Measurements from ENCODE around the gene EIPR1. TPM values are rescaled to one million over a fixed set of nuclear protein-coding genes. Genes with fewer than 3 reads are reported as not detected.

The EIPR1 gene
- total RNA-seq, 2 experiments from 2014 or later, result 33.6 to 35.1 TPM

DNA sequence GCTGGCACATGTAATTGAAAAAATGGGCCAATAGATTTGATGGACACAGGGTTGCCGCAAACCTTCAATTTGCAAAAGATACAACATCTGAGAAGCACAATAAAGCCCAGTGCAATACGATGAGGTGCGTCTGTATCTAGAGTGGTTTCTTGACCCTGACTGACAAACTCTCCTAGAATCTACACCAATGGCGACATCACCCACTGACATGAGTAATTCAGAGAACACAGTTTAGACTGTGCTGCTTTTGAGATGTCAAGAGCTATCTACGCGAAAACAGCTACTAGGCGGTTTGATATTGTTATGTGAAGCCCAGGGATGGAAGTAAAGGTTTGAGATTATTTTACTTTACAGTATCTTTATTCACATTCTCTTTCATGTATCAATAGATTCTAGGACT is 104.9 kb downstream of the EIPR1 start:
- H3K9me3 Mint-ChIP-seq, result peaks cover 14% of the 10 kb centered on the region
- no peaks in the 10 kb centered on the region for H3K27me3 Mint-ChIP-seq (ENCODE audit: low read depth)
- no peak for DNase-seq
- CTCF ChIA-PET, result interaction anchor here (0.6 kb wide), 1 partner anchor 24 kb away, joined by 3 read pairs; no protein-coding TSS in a partner anchor
- H3K4me1 Mint-ChIP-seq (ENCODE audit: low read depth), result peaks cover 4% of the 10 kb centered on the region
- no peak overlapping the region for H3K4me3 Mint-ChIP-seq
- intact Hi-C loops (cut with micrococcal nuclease), result no loop called here
- H3K27ac Mint-ChIP-seq, result no peak overlapping the region
- peaks cover 35% of the 10 kb centered on the region for H3K36me3 Mint-ChIP-seq (ENCODE audit: low read depth)

DNA sequence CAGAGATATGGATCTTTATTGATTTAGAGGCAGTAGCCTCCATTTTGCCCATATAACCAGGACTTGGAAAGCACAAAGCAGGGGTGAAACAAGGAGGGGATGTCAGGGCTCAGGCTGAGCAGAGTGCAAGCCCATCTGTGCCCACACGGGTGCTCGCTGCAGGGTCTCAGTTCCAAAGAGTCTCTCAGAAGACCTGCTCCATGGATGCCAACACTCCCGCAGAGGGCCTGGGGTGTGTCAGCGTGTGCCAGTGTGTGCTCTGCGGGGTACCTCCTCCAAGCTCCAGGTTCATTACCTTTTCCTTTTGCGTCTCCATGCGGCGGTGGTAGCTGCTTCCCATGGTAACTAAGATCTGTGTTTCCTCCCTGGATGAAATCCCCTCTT is 107.5 kb downstream of the EIPR1 start:
- no peak for DNase-seq
- H3K36me3 Mint-ChIP-seq (ENCODE audit: low read depth), result peaks cover 19% of the 10 kb centered on the region
- intact Hi-C loops (cut with micrococcal nuclease), result no loop called here
- H3K4me1 Mint-ChIP-seq (ENCODE audit: low read depth), result peaks cover 4% of the 10 kb centered on the region
- no peaks in the 10 kb centered on the region for H3K27me3 Mint-ChIP-seq (ENCODE audit: low read depth)
- H3K9me3 Mint-ChIP-seq, result peaks cover 6% of the 10 kb centered on the region
- CTCF ChIA-PET, result no interaction called here
- no peak overlapping the region for H3K4me3 Mint-ChIP-seq
- H3K27ac Mint-ChIP-seq, result no peak overlapping the region

DNA sequence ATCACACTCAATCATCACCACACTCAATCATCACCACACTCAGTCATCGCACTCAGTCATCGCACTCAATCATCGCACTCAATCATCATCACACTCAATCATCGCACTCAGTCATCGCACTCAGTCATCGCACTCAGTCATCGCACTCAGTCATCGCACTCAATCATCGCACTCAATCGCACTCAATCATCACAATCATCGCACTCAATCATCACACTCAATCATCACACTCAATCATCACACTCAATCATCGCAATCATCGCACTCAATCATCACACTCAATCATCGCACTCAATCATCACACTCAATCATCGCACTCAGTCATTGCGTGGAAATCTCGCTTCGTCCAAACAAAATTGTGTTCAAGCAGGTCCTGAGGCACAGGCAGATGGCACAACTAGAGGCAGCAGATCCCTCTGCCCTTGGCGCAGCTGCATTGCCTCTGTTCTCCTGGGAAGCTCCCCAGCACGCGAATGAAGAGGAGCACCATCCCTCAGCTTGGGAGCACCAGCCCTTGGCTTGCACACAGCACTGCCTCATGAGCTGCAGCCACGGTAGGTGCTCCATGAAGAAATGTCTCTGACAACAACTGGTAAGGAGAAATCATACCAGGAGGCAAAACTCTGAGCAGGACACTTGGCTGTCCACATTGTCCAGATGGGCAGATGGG is 108.1 kb downstream of the EIPR1 start:
- H3K27me3 Mint-ChIP-seq (ENCODE audit: low read depth), result no peaks in the 10 kb centered on the region
- CTCF ChIA-PET, result no interaction called here
- H3K9me3 Mint-ChIP-seq, result peaks cover 2% of the 10 kb centered on the region
- no peak overlapping the region for H3K27ac Mint-ChIP-seq
- peaks cover 18% of the 10 kb centered on the region for H3K36me3 Mint-ChIP-seq (ENCODE audit: low read depth)
- no peak overlapping the region for H3K4me3 Mint-ChIP-seq
- intact Hi-C loops (cut with micrococcal nuclease), result no loop called here
- DNase-seq, result no peak
- H3K4me1 Mint-ChIP-seq (ENCODE audit: low read depth), result peaks cover 4% of the 10 kb centered on the region

DNA sequence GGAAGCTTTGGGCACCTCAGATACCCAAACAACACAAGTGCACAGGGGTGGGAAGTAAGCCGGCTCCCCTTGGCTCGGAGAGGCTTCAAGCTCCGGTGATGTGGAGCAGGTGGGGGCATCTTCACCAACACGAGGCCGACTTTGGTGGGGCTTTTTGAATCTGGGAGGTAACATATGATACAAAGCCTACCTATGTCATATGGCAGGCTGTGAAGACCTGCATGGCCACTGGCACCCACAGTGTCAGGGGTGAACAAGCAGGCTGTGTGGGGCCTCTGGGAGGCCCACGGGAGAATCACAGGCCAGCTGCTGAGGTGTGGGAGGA is 109.0 kb downstream of the EIPR1 start:
- Mint-ChIP-seq H3K27ac (no peak overlapping the region), H3K4me3 (no peak overlapping the region), H3K36me3 (ENCODE audit: low read depth) (peaks cover 13% of the 10 kb centered on the region), H3K9me3 (no peaks in the 10 kb centered on the region), H3K27me3 (ENCODE audit: low read depth) (no peaks in the 10 kb centered on the region), H3K4me1 (ENCODE audit: low read depth) (peaks cover 4% of the 10 kb centered on the region)
- intact Hi-C loops (cut with micrococcal nuclease), result no loop called here
- CTCF ChIA-PET, result no interaction called here
- DNase-seq, result no peak

DNA sequence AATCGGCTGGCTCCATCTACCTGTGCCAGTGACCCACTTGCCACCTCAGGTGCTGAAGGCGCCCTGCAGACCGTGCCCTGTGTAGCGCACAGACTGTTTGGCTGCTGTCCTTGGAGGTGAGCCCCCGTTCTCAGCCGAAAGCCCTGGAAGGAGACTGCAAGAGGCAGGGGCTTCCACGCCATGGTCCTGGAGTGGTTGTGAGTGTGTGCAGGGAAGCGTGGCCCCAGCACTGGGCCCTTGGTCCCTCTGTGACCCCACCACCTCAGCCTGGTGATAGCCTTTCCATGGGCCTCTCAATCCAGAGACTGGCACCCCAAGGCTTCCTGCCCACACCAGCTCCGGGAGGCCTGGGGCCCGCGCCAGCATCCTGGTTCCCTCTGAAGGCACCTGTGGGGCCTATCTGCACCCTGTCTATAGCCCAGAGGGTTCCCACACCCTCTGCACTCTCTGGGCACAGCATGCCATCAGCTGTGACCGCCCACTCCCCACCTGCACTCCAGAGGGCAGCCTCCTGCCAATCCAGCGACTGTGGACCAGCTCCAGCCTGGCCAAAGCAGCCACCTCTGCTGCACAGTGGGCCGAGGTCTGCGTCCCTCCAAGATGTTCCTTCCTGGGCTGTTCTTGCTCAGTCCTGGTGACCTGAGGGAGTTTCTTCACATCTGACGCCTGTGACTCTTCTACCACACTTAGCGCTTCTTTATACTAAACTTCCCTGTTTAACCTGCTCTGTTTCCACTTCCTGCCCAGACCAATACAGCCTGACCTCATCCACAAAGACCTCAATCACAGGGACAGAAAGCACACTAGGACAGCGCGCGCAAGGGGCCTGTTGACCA is 109.5 kb downstream of the EIPR1 start:
- Mint-ChIP-seq H3K9me3 (no peaks in the 10 kb centered on the region), H3K27ac (no peak overlapping the region), H3K36me3 (ENCODE audit: low read depth) (peaks cover 13% of the 10 kb centered on the region), H3K27me3 (ENCODE audit: low read depth) (no peaks in the 10 kb centered on the region), H3K4me3 (no peak overlapping the region), H3K4me1 (ENCODE audit: low read depth) (peaks cover 4% of the 10 kb centered on the region)
- no peak for DNase-seq
- intact Hi-C loops (cut with micrococcal nuclease), result no loop called here
- CTCF ChIA-PET, result no interaction called here

DNA sequence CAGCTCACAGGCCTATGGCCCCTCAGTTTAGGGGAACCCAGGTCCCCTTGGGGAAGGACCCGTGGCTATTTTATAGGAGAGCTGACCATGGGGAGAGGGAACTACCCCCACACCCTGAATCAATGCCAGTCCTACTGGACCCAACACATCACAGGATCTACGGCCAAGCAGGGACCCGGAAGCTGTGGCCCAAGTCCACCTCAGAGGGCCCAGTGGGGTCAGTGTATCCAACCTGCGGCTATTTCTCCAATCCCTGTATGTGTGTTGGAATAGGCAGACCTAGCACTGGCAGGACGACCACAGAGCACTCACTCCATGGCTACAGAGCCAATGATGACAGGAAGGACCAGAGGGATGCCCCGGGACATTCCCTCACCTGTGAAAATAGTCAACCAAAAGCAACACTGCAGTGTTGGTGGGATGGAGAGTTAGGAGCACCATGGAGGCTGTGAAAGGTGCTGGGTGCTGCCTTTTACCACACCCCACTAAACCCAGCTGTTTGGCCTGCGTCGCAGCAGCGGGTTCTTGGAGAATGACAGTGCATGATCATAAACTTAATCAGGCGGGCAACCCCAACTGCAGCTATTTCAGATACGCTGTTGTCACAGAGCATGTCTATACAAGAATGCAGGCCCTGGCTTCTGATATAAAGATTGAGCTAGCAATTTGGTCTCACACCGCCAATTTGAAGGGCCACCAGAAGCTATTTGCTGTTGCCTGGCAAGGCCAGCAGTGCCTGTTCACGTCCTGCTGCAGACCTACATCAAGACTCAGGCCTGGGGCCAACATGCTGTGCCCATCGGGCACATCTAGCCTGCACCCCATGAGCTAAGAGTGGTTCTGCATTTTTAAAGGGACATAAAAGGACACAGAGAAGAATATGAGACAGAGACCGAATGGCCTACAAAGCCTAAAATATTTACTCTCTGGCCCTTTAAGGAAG is 110.4 kb downstream of the EIPR1 start:
- DNase-seq, result no peak
- Mint-ChIP-seq H3K4me1 (ENCODE audit: low read depth) (no peaks in the 10 kb centered on the region), H3K36me3 (ENCODE audit: low read depth) (peaks cover 13% of the 10 kb centered on the region), H3K27ac (no peak overlapping the region), H3K4me3 (no peak overlapping the region), H3K27me3 (ENCODE audit: low read depth) (no peaks in the 10 kb centered on the region), H3K9me3 (no peaks in the 10 kb centered on the region)
- intact Hi-C loops (cut with micrococcal nuclease), result no loop called here
- CTCF ChIA-PET, result no interaction called here

DNA sequence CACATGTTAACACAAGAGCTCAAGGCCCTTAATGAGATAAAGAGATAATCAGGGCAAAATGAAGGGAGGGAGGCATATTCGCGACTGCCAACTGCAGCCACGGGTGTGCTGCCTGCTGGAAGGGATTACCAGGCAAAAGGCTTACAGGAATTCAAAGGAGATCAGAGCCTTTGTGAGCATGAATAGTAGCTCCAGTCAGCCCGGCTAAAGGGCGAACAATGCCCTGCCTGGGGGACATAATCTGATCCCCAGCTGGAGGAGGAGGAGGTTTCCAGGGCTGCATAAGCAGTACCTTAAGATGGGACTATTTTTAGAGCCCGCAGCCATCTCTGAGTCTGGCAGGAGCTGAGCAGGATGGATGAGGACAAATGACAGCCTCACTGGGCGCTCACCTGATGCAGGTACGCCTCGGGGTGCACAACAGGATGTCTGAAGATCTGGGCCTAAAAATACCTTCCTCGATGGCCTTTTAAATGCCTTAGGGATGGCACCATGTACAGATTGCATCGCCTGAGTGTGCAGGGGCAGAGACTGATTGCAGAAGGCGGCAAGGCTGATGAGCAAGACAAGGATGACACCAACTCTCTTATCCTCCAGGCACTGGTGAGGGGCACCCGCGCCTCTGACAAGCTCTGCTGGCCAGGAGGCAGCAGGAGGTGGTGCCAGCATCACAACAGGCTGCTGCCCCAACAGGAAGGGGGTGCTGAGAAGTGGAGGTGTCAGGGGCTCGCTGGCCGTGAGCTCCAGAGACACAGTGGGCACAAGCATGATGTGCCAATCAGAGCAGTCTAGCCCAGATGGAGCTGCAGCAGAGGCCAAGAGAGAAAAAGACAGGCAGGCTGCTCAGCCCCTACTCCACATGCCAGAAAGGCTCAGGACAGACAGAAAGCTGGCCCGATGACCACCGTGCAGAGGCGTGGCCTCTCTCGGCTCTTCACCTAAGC is 111.4 kb downstream of the EIPR1 start:
- no peaks in the 10 kb centered on the region for H3K4me1 Mint-ChIP-seq (ENCODE audit: low read depth)
- CTCF ChIA-PET, result no interaction called here
- intact Hi-C loops (cut with micrococcal nuclease), result no loop called here
- no peak for DNase-seq
- H3K36me3 Mint-ChIP-seq (ENCODE audit: low read depth), result peaks cover 13% of the 10 kb centered on the region
- no peak overlapping the region for H3K27ac Mint-ChIP-seq
- no peaks in the 10 kb centered on the region for H3K27me3 Mint-ChIP-seq (ENCODE audit: low read depth)
- no peaks in the 10 kb centered on the region for H3K9me3 Mint-ChIP-seq
- no peak overlapping the region for H3K4me3 Mint-ChIP-seq

DNA sequence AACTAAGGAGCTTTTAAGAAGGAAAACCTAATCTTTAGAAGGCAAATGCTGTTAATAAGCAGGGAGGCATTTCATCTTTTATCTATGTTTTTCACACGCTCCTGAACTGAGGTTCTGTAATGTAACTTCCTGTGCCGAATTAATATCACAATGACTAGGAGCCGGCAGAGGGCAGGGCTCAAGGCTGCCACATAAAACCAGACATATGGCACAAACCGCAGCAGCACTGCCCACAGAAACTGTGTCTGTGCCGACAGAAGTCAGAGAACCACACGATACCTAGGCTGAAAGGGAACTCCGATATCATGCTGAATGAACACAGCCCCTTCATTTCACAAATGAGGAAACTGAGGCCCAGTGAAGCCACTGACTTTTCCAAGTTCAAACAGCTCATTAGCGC is 112.1 kb downstream of the EIPR1 start:
- no peaks in the 10 kb centered on the region for H3K9me3 Mint-ChIP-seq
- no peak overlapping the region for H3K27ac Mint-ChIP-seq
- no peaks in the 10 kb centered on the region for H3K27me3 Mint-ChIP-seq (ENCODE audit: low read depth)
- H3K4me3 Mint-ChIP-seq, result no peak overlapping the region
- peaks cover 1% of the 10 kb centered on the region for H3K4me1 Mint-ChIP-seq (ENCODE audit: low read depth)
- intact Hi-C loops (cut with micrococcal nuclease), result no loop called here
- no peak for DNase-seq
- peaks cover 10% of the 10 kb centered on the region for H3K36me3 Mint-ChIP-seq (ENCODE audit: low read depth)
- CTCF ChIA-PET, result no interaction called here

DNA sequence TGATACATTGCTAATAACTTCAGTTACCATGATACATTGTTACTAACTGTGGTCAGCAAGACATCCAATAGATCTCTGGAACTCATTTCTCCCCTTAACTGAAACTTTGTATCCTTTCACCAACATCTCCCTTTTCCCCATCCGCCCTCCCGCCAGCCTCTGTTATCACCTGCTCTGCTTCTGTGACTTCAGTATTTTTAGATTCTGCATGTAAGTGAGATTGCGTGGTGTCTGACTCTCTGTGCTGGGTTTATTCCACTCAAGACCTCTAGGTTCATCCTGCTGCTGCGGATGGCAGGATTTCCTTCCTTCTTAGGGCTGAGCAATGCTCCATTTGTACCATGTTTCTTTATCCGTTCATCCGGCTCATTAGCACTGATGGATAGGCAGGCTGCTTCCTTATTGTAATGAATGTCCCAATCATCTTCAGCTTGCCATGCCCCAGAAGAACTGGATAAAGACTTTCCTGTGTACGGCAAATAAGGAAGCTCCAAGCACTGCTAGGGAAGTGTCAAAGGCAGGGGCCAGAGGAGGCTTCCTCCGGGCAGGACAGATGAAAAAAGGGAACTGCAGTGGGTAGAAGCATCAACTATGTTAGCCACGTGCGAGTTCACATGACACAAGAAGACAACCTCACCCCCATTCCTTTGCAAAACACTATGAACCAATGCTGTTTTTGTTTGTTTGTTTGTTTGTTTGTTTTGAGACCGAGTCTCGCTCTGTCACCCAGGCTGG is 113.4 kb downstream of the EIPR1 start:
- Mint-ChIP-seq H3K27ac (no peak overlapping the region), H3K4me3 (no peak overlapping the region), H3K9me3 (no peaks in the 10 kb centered on the region), H3K27me3 (ENCODE audit: low read depth) (no peaks in the 10 kb centered on the region), H3K36me3 (ENCODE audit: low read depth) (peaks cover 9% of the 10 kb centered on the region), H3K4me1 (ENCODE audit: low read depth) (peaks cover 8% of the 10 kb centered on the region)
- DNase-seq, result no peak
- CTCF ChIA-PET, result no interaction called here
- intact Hi-C loops (cut with micrococcal nuclease), result no loop called here

DNA sequence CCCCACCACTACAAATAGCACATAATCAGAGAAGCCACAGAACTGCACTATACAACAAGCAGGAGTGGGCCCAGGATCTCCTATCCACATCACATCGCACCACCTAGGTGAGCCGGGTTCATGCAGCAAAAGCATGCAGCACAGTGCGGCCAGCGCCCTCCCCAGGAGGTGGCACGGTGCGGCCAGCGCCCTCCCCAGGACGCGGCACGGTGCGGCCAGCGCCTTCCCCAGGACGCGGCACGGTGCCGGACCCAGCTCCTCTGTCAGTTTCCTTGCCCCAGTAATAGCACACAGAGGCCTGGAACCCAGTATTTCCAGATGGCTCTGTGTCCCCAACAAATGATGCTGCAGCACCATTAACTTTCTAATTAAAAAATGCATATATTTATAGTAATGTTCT is 114.1 kb downstream of the EIPR1 start:
- CTCF ChIA-PET, result no interaction called here
- Mint-ChIP-seq H3K36me3 (ENCODE audit: low read depth) (peaks cover 9% of the 10 kb centered on the region), H3K4me3 (no peak overlapping the region), H3K4me1 (ENCODE audit: low read depth) (peaks cover 13% of the 10 kb centered on the region), H3K27ac (no peak overlapping the region), H3K9me3 (no peaks in the 10 kb centered on the region), H3K27me3 (ENCODE audit: low read depth) (no peaks in the 10 kb centered on the region)
- DNase-seq, result no peak
- intact Hi-C loops (cut with micrococcal nuclease), result no loop called here
